ENCODE results near the gene LARGE2.

The LARGE2 gene

DNA sequence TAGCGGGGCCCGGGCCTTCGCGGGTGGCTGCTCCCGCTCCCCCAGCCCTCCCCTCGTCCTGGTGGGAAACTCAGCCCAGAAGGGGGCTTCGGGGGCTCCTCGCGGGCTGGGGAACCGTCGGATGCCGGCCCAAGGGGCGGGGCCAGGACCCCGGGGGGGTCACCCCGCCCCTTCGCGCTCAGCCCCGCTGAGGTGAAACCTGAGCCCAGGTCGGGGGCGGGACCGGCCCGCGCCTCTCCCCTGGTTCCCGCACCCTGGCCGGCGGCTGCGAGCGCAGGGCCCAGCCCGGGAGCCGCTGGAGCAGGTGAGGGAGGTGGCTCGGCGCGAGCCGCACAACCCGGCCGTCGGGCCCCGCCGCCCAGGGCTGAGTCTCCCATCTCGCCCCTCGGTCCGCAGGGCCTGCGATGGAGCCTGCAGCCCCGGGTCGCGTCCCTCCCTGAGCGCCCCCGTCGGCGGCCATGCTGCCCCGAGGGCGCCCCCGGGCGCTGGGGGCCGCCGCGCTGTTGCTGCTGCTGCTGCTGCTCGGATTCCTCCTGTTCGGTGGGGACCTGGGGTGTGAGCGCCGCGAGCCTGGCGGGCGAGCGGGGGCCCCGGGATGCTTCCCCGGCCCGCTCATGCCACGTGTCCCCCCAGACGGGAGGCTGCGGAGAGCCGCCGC lies at the start of gene LARGE2:
TSS of gene LARGE2 (plus strand) at position 232 of the 658 bp plus-strand sequence. CDS start at position 459, 227 bp downstream.
- DNase-seq = peak; percentile 40

DNA sequence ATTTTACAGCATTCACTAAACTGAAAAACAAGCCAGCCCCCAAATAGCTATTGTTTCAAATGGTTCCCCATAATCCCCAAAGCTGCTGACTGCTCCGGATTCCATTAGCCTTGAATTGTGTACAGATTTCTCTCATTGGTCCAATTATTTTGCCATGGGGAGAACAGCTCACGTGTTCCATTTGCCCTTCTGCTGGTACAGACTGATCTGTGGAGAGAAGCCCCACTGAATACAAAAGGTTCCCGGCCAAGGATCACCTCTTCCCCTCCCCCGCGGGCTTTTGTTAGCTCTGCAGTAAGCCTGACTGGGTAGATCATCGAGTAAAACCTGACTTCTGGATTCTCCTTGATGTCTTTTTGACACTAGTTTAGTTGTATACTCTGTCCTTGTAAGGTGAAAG lies 46.1 kb upstream of the LARGE2 start:
- DNase-seq = no peak

- DNase-seq = no peak
Measured at GRCh38 chr11:45877221-45877620, 45.2 kb upstream of the LARGE2 start.

DNA sequence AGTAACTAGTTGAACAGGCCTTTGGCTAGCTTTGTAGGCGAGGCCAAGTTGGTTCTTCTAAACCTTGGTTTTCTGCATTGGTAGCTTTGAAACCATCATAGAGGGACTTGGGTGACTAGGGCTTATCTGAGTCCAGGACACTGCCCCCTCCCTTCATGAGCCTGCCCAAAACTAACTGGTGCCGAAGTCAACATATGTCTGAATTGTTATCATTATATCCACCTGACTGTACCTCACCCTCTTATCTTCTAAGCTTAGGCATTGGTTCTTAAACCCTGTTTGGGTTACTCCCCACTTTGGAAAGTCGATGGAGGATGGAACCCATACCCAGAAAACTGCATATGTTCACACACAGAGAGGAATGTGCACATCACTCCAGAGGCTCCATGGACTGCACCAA lies 44.6 kb upstream of the LARGE2 start:
- DNase-seq = no peak

GRCh38 chr11:45879803-45880686 lies 42.4 kb upstream of the LARGE2 start:
- peak; percentile 75 for DNase-seq

GRCh38 chr11:45880772-45881570 lies 41.5 kb upstream of the LARGE2 start:
- DNase-seq = no peak

- no peak for DNase-seq
Measured at GRCh38 chr11:45881708-45882368, 40.6 kb upstream of the LARGE2 start.

DNA sequence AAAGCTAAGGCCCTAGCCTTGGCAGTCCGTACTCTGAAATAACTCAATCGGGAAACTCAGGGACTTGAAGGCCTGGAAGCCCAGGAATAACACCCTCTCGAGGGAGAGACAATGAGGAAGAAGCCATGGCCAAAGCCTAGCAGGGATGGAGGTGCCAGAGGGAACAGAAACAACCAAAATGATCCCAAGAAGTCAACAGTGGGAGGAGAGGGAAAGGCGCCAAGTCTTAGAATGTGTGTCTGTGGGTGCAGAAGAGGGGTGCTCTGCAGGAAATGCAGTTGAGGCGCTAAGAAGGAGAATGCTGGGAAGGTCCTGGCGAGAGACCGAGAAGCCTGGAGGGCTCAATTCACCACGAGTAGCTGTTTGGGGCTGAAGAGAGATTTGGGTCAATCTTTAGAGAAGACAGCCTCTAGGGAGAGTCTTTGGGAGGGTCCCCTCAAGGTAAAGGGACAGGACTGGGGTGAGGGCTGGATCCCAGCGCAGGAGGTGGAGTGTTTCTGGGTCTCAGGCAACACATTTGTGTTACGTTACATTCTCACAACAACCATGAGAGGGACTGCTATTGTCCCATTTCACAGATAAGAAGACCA lies 37.8 kb upstream of the LARGE2 start:
- no peak for DNase-seq

GRCh38 chr11:45885274-45885920 lies 37.1 kb upstream of the LARGE2 start, which contains the start of gene MAPK8IP1:
Gene MAPK8IP1 (plus strand): TSS chr11:45885651. CDS start chr11:45885821, 170 bp downstream.
- peak; percentile 77 for DNase-seq

- DNase-seq = peak; percentile 51
Measured at GRCh38 chr11:45885921-45886721, 36.3 kb upstream of the LARGE2 start.

DNA sequence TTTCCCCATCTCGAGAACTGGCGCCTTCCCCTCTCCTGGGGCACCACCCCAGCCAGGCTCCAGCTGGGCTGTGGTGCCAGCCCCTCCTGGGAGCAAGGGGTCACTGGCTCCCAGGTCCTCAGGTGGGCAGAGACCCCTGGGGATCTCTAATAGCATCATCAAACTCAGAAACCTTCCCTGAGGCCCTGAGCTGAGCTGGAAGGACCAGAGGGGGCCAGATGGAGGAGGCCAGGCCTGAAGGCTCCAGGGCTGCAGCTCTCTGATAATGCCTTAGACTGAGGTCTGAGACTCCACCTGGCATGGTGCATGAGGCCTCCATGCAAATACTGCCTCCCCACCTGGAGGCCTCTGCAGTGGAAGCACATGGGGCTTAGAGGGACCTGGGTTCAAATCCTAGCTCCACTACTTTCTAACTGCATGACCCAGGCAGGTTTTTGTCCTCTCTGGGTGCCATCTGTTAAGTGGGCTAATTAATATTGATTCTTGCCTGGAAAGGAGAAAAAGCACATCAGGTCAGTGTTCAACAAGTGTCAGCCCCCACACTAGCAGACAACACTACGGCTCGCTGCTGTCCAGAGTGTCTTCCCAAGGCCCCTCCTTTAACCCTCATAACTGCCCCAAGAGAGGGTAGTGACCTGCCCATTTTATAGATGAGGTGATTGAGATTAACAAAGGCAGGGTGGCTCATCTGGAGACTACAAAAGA lies 35.5 kb upstream of the LARGE2 start:
- DNase-seq = peak; percentile 25

DNA sequence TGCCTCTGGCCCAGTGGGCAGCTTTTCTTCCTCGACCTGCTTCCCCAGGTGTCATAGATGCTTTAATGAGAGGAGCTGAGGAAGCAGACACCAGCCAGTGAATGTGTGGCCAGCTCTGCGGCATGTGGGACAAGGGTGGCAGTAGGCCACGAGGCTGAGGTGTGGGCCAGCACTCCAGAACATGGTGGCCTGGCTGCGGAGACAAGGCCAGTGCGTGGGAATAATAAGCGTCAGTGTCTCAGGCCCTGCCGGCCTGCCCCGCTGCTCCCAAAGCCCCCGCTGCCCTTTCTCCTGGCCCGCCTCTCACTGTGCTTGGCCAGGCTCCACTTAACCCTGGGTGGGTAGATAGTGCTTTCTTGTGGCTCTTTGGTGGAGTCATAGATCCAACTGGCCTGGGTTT lies 34.9 kb upstream of the LARGE2 start:
- no peak for DNase-seq

DNA sequence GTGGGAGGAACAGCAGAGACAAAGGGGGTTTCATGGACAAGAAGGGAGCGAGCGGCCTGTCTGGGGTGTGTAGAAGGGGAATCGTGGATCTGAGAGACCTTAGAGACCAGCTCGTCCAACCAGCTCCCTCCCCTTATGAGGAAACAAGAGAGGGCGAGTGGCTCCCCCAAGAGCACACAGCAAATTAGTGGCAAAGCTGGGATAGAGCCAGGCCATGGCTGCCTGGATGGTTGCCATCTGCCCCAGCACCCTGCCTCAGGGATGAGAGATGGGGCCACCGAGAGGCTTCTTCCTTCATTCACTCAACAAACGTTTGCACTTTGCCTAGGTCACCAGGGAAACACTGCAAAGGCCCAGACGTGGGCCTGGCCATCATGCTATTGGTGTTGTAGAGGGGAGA lies 32.9 kb upstream of the LARGE2 start:
- DNase-seq = no peak

GRCh38 chr11:45889966-45890365 lies 32.5 kb upstream of the LARGE2 start:
- no peak for DNase-seq

GRCh38 chr11:45890886-45891550 lies 31.4 kb upstream of the LARGE2 start:
- no peak for DNase-seq

DNA sequence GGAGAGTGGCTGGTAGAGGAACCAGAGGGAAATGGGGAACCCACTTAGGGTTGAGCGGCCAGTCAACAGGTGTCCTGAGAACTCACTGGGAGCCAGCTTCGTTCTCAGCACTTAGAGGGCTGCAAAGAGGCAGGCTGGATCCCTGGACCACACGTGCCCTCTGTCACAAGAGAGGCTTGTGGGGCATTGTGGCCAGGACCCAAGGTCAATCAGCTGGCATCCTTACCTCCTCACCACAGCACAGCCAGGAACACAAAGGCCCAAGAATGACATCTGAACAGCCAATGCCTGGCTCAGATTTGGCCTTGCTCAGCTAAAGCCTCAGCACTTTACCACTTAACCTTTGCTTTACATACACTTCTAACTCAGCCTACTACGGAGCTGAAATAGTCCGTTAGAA lies 29.6 kb upstream of the LARGE2 start:
- DNase-seq = no peak

GRCh38 chr11:45894555-45895247 lies 27.8 kb upstream of the LARGE2 start:
- DNase-seq = no peak

DNA sequence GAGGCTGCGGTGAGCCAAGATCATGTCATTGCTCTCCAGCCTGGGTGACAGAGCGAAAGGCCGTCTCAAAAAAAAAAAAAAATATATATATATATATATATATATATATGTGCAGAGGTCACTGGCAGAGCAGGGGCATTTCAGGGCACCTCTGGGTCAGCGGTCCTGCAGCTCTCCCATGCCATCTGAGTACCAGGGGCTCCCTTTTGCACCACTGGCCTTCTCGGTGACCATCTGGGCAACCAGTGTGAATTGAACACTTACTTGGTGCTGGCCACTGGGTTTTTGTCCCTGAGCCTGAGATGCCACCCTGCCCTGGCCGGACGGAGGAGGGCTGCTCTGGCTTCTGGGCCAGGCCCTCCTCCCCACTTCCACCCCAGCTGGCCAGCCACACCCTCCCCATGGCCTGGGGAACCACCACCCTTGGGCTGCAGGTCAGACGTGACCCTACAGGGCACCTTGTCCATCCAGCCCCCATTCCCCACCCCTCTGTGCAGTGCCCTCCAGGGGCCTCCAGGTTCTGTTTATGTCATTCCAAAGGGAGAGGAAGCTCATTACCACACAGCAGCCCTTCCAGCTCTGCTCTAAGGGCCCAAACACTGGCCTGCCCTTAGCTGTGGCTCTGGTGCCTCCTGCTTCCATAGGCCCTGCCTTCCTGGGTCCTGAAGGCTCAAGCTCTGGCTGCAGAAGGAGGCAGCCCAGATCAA lies 26.8 kb upstream of the LARGE2 start:
- DNase-seq = no peak

Data from eye (tissue), 1 donor.